Endothelial cell of umbilical vein (primary cell): ENCODE measurements around the gene SH3BP2. TPM values are rescaled to one million over a fixed set of nuclear protein-coding genes. Genes with fewer than 3 reads are reported as not detected.

Experiments
- BruUV-seq: library from RNA; stranded (reverse); fragments of 400-500 nt; replicated peaks from 2 replicates; lab custom pipeline; 2021; lab: Mats Ljungman, UMichigan
- CTCF ChIA-PET: fragments of 300-600, 350-600 bp; sonication (Branson Sonifier 250); formaldehyde crosslinking; loops from one replicate; lab custom pipeline; 2021; ENCODE audit warnings: antibody characterized with exemption, inconsistent platforms; lab: Charles Lee
- POLR2A ChIA-PET: fragments of 300-600, 350-600 bp; sonication (Branson Sonifier 250); formaldehyde crosslinking; loops from one replicate; lab custom pipeline; 2021; ENCODE audit warnings: antibody characterized with exemption, inconsistent platforms; lab: Charles Lee
- DNase-seq: peaks from one replicate; pipeline ENCODE4 v3.0.0-alpha.2; 2011; ENCODE audit warnings: low read depth, low spot score
- FAIRE-seq: peaks from 2 replicates; lab custom pipeline; 2011; peaks lifted over from hg19 to GRCh38; lab: Jason Lieb, UNC
- H2AFZ ChIP-seq: 2 replicates; pipeline ENCODE4 v1.6.0; 2012; ENCODE audit warnings: low read depth, low read length, control low read depth, inconsistent platforms
- H3K27ac ChIP-seq: 2 replicates; pipeline ENCODE4 v1.5.1; 2011; ENCODE audit warnings: low read depth, mild to moderate bottlenecking, control low read depth, low read length, moderate library complexity; ENCODE audit not compliant: insufficient read depth
- H3K27me3 ChIP-seq, 2 experiments: 2 replicates each; pipeline versions ENCODE4 v1.6.0 to v1.6.1; 2011; ENCODE audit warnings: low read length in 2 of 2, mixed read lengths in 1 of 2; ENCODE audit not compliant: control insufficient read depth in 2 of 2, insufficient read depth in 2 of 2
- H3K36me3 ChIP-seq, 2 experiments: 2 replicates in 1 of 2; 3 replicates in 1 of 2; pipeline ENCODE4 v1.5.1; 2011; ENCODE audit warnings: low read length in 2 of 2, mild to moderate bottlenecking in 1 of 2, moderate library complexity in 1 of 2; ENCODE audit not compliant: control insufficient read depth in 2 of 2, insufficient read depth in 2 of 2; ENCODE audit errors: extremely low read depth in 1 of 2
- H3K4me1 ChIP-seq: 3 replicates; pipeline ENCODE4 v1.5.1; 2011; ENCODE audit warnings: mild to moderate bottlenecking, low read length; ENCODE audit not compliant: control insufficient read depth, insufficient read depth; ENCODE audit errors: extremely low read depth
- H3K4me2 ChIP-seq: 2 replicates; pipeline ENCODE4 v1.6.1; 2011; ENCODE audit warnings: low read length, control low read depth, mixed read lengths; ENCODE audit not compliant: insufficient read depth
- H3K4me3 ChIP-seq, 3 experiments: fragments of 200-600 bp in 1 of 3; sonication (generic), shearing (Covaris generic) in 1 of 3; replicated peaks in 1 of 3; 2 replicates each; pipeline ENCODE4 v1.5.1; 2011 to 2016; ENCODE audit warnings: control low read depth in 3 of 3, low read length in 3 of 3, mild to moderate bottlenecking in 2 of 3, inconsistent platforms in 1 of 3, low read depth in 1 of 3, moderate library complexity in 1 of 3; ENCODE audit not compliant: insufficient read depth in 1 of 3
- H3K79me2 ChIP-seq: 2 replicates; pipeline ENCODE4 v1.6.0; 2012; ENCODE audit warnings: low read length, inconsistent platforms; ENCODE audit not compliant: control insufficient read depth, insufficient read depth
- H3K9ac ChIP-seq: replicated peaks from 2 replicates; pipeline ENCODE3; 2011; ENCODE audit warnings: low read length, control low read depth; ENCODE audit not compliant: insufficient read depth; ENCODE audit errors: extremely low read depth
- H3K9me1 ChIP-seq: replicated peaks from 3 replicates; pipeline ENCODE4 v1.6.0; 2011; ENCODE audit warnings: mild to moderate bottlenecking, low read length; ENCODE audit not compliant: control insufficient read depth, insufficient read depth; ENCODE audit errors: extremely low read depth
- H3K9me3 ChIP-seq: replicated peaks from 2 replicates; pipeline ENCODE4 v1.5.1; 2012; ENCODE audit warnings: low read length, inconsistent platforms; ENCODE audit not compliant: control insufficient read depth, insufficient read depth
- H4K20me1 ChIP-seq: replicated peaks from 2 replicates; pipeline ENCODE3; 2011; ENCODE audit warnings: mild to moderate bottlenecking, low read length; ENCODE audit not compliant: control insufficient read depth, insufficient read depth; ENCODE audit errors: extremely low read depth
- CTCF ChIP-seq, 2 donors: IDR thresholded peaks; 1 replicate in 1 of 2; 2 replicates in 1 of 2; pipeline ENCODE4 v1.5.1; 2011; ENCODE audit warnings: low read length in 2 of 2, mild to moderate bottlenecking in 2 of 2, moderate library complexity in 2 of 2, control low read depth in 1 of 2, inconsistent platforms in 1 of 2, low read depth in 1 of 2; ENCODE audit not compliant: insufficient read depth in 1 of 2; ENCODE audit errors: extremely low read depth in 1 of 2
- EZH2 ChIP-seq: IDR thresholded peaks from 2 replicates; pipeline ENCODE4 v1.6.1; 2012; ENCODE audit warnings: borderline replicate concordance, low read depth, mild to moderate bottlenecking, moderate library complexity, low read length, inconsistent platforms; ENCODE audit not compliant: severe bottlenecking
- FOS ChIP-seq: IDR thresholded peaks from 2 replicates; pipeline ENCODE4 v1.6.1; 2011; ENCODE audit warnings: mild to moderate bottlenecking, low read length, moderate library complexity, borderline replicate concordance; ENCODE audit not compliant: insufficient read depth
- JUN ChIP-seq: IDR thresholded peaks from 2 replicates; pipeline ENCODE4 v1.6.1; 2011; ENCODE audit warnings: borderline replicate concordance, low read depth; ENCODE audit not compliant: insufficient read length, insufficient read depth
- MYC ChIP-seq: IDR thresholded peaks from one replicate; pipeline ENCODE4 v1.6.1; 2011; ENCODE audit warnings: mild to moderate bottlenecking, low read depth, low read length
- dilution Hi-C: fragments of 300-500 bp; cut with MboI; formaldehyde crosslinking; loops from one replicate; pipeline ENCODE4 v1.15.0; 2019; ENCODE audit warnings: low sequenced_read_pairs; ENCODE audit not compliant: extremely low pct_ligation_motif_present
- intact Hi-C: fragments of 100-400 bp; cut with micrococcal nuclease; formaldehyde crosslinking; loops from one replicate; pipeline ENCODE4 v1.10.0; 2022
- polyA plus RNA-seq, 4 experiments: library from polyadenylated mRNA; depleted of rRNA in 3 of 4; stranded (reverse) in 3 of 4; unstranded in 1 of 4; fragments of >200 nt; gene quantifications; 2 replicates each; pipeline versions ENCODE4 v1.2.1 to v1.2.3, GENCODE V29; 2011 to 2012; ENCODE audit warnings: missing spikeins in 1 of 4
- total RNA-seq: library from RNA; stranded (reverse); gene quantifications from 2 replicates; pipeline ENCODE4 v1.2.3, GENCODE V29; 2021
- TF ChIP-seq, protein P1 (sequence below): IDR thresholded peaks from 2 replicates; pipeline ENCODE4 v1.6.1; 2011; ENCODE audit not compliant: insufficient read depth, insufficient read length

Gene SH3BP2
- total and polyA plus RNA-seq, 2 donors (not counting 3 experiments of a cell fraction or from before 2014, with no cell fraction given) = 69.2 to 73.9 TPM

- no peak for DNase-seq
- TF ChIP-seq EZH2 (no peak), CTCF (IDR thresholded peaks at IDR 0.05; ENCODE audit: extremely low read depth in 1 of 2, insufficient read depth in 1 of 2, low read depth in 1 of 2, low read length in 2 of 2) (no peak), JUN (no peak), MYC (no peak), FOS (no peak)
- TF ChIP-seq, protein P1, sequence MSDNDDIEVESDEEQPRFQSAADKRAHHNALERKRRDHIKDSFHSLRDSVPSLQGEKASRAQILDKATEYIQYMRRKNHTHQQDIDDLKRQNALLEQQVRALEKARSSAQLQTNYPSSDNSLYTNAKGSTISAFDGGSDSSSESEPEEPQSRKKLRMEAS = no peak
- peak; percentile 21 for FAIRE-seq
- Histone ChIP-seq H3K9me3 (no peaks in the 10 kb centered on the region), H3K4me1 (peaks cover 78% of the 10 kb centered on the region), H3K4me2 (no peak overlapping the region), H2AFZ (no peak overlapping the region), H3K9ac (no peak overlapping the region), H4K20me1 (no peaks in the 10 kb centered on the region), H3K4me3 (no peak overlapping the region), H3K9me1 (no peaks in the 10 kb centered on the region), H3K36me3 (no peaks in the 10 kb centered on the region), H3K27me3 (no peaks in the 10 kb centered on the region), H3K79me2 (peaks cover 46% of the 10 kb centered on the region), H3K27ac (peak overlapping the region; percentile 66)
- ChIA-PET CTCF (interaction anchor here (1.3 to 2.3 kb wide), 5 partner anchors 14 to 34 kb away, joined by 5 to 8 read pairs (median 7); no protein-coding TSS in a partner anchor), POLR2A (interaction anchor here (1.7 kb wide), 1 partner anchor 14 kb away, joined by 13 read pairs; no protein-coding TSS in a partner anchor)
- intact Hi-C loops = no loop called here
- BruUV-seq = no TSS peak
- dilution Hi-C loops = no loop called here
Measured at GRCh38 chr4:2797545-2798305, 4.8 kb downstream of the SH3BP2 start.
